WTC11 (cell line): ENCODE measurements around the gene STK17A. TPM values are rescaled to one million over a fixed set of nuclear protein-coding genes. Genes with fewer than 3 reads are reported as not detected.

Source experiments
- ATAC-seq: fragments of 200-7000 bp; cut with Tn5 transposase; 2 replicates; pipeline ENCODE4 v1.10.0; 2021; ENCODE audit warnings: mild to moderate bottlenecking, moderate library complexity
- CTCF ChIA-PET: fragments of 300-600 bp; sonication (Branson Sonifier 250); formaldehyde crosslinking; loops from one replicate; lab custom pipeline; 2021; ENCODE audit warnings: antibody characterized with exemption; lab: Charles Lee
- POLR2A ChIA-PET: fragments of 350-600 bp; sonication (Branson Sonifier 250); formaldehyde crosslinking; loops from one replicate; lab custom pipeline; 2021; ENCODE audit warnings: antibody characterized with exemption; lab: Charles Lee
- DNase-seq: peaks from one replicate; pipeline ENCODE4 v3.0.0; 2021; ENCODE audit warnings: low spot score
- H3K27ac Mint-ChIP-seq: 2 replicates; pipeline ENCODE4 v1.8.0; 2021; ENCODE audit warnings: mixed read lengths
- H3K27me3 Mint-ChIP-seq: 2 replicates; pipeline ENCODE4 v1.8.0; 2021; ENCODE audit warnings: low read depth, mild to moderate bottlenecking, moderate library complexity, mixed read lengths
- H3K36me3 Mint-ChIP-seq: 2 replicates; pipeline ENCODE4 v1.8.0; 2021; ENCODE audit warnings: mixed read lengths
- H3K4me1 Mint-ChIP-seq: 2 replicates; pipeline ENCODE4 v1.8.0; 2022; ENCODE audit warnings: mixed read lengths
- H3K4me3 Mint-ChIP-seq: 2 replicates; pipeline ENCODE4 v1.8.0; 2021; ENCODE audit warnings: mild to moderate bottlenecking, moderate library complexity, mixed read lengths
- H3K9me3 Mint-ChIP-seq: 2 replicates; pipeline ENCODE4 v1.8.0; 2021; ENCODE audit warnings: mixed read lengths
- ATF2 ChIP-seq: sonication (generic); formaldehyde crosslinking; IDR thresholded peaks from 2 replicates; pipeline ENCODE4 v1.8.1; 2022; ENCODE audit warnings: low read depth, missing genetic modification reagents, borderline replicate concordance
- ATF6 ChIP-seq: sonication (generic); formaldehyde crosslinking; IDR thresholded peaks from 2 replicates; pipeline ENCODE4 v1.8.1; 2023; ENCODE audit warnings: mild to moderate bottlenecking, missing genetic modification reagents
- ETV6 ChIP-seq: sonication (generic); formaldehyde crosslinking; IDR thresholded peaks from 2 replicates; pipeline ENCODE4 v1.8.1; 2022; ENCODE audit warnings: mild to moderate bottlenecking, missing genetic modification reagents
- GRHL2 ChIP-seq: fragments of 250-450 bp; sonication (Bioruptor Pico); IDR thresholded peaks from 2 replicates; pipeline ENCODE4 v1.8.0; 2022; ENCODE audit warnings: mild to moderate bottlenecking, moderate library complexity; ENCODE audit not compliant: insufficient replicate concordance, severe bottlenecking
- HMGXB4 ChIP-seq: sonication (generic); formaldehyde crosslinking; IDR thresholded peaks from 2 replicates; pipeline ENCODE4 v1.8.1; 2023; ENCODE audit warnings: mild to moderate bottlenecking, moderate library complexity, missing genetic modification reagents
- IRF1 ChIP-seq: sonication (generic); formaldehyde crosslinking; IDR thresholded peaks from 2 replicates; pipeline ENCODE4 v1.8.0; 2023; ENCODE audit warnings: missing genetic modification reagents
- JUN ChIP-seq: sonication (generic); formaldehyde crosslinking; IDR thresholded peaks from 2 replicates; pipeline ENCODE4 v1.8.0; 2023; ENCODE audit warnings: mild to moderate bottlenecking, missing genetic modification reagents
- MAX ChIP-seq: sonication (generic); formaldehyde crosslinking; IDR thresholded peaks from 2 replicates; pipeline ENCODE4 v1.8.0; 2022; ENCODE audit warnings: mild to moderate bottlenecking, missing genetic modification reagents
- MLX ChIP-seq: sonication (generic); formaldehyde crosslinking; IDR thresholded peaks from 2 replicates; pipeline ENCODE4 v1.8.1; 2023; ENCODE audit warnings: mild to moderate bottlenecking, missing genetic modification reagents, moderate library complexity
- NFE2L1 ChIP-seq: sonication (generic); formaldehyde crosslinking; IDR thresholded peaks from 2 replicates; pipeline ENCODE4 v1.8.1; 2023; ENCODE audit warnings: missing genetic modification reagents
- NR1H2 ChIP-seq: sonication (generic); formaldehyde crosslinking; IDR thresholded peaks from 2 replicates; pipeline ENCODE4 v1.9.0; 2021; ENCODE audit warnings: mild to moderate bottlenecking, moderate library complexity, missing genetic modification reagents
- PREB ChIP-seq: sonication (generic); formaldehyde crosslinking; IDR thresholded peaks from 2 replicates; pipeline ENCODE4 v1.8.1; 2022; ENCODE audit warnings: mild to moderate bottlenecking, missing genetic modification reagents, moderate library complexity, borderline replicate concordance
- RELA ChIP-seq: sonication (generic); formaldehyde crosslinking; IDR thresholded peaks from 2 replicates; pipeline ENCODE4 v1.8.1; 2022; ENCODE audit warnings: missing genetic modification reagents, mild to moderate bottlenecking, borderline replicate concordance
- RORB ChIP-seq: fragments of 250-450 bp; sonication (Bioruptor Pico); IDR thresholded peaks from 2 replicates; pipeline ENCODE4 v1.9.0; 2021; ENCODE audit warnings: mild to moderate bottlenecking
- SMAD3 ChIP-seq: sonication (generic); formaldehyde crosslinking; IDR thresholded peaks from 2 replicates; pipeline ENCODE4 v1.8.0; 2022; ENCODE audit warnings: missing genetic modification reagents, mild to moderate bottlenecking, borderline replicate concordance
- SMAD4 ChIP-seq: sonication (generic); formaldehyde crosslinking; IDR thresholded peaks from 2 replicates; pipeline ENCODE4 v1.8.0; 2022; ENCODE audit warnings: mild to moderate bottlenecking, missing genetic modification reagents
- TCF7 ChIP-seq: sonication (generic); formaldehyde crosslinking; IDR thresholded peaks from 2 replicates; pipeline ENCODE4 v1.8.0; 2022; ENCODE audit warnings: mild to moderate bottlenecking, low read depth, missing genetic modification reagents, moderate library complexity
- USF1 ChIP-seq: sonication (generic); formaldehyde crosslinking; IDR thresholded peaks from 2 replicates; pipeline ENCODE4 v1.8.0; 2022; ENCODE audit warnings: mild to moderate bottlenecking, missing genetic modification reagents
- USF2 ChIP-seq: sonication (generic); formaldehyde crosslinking; IDR thresholded peaks from 2 replicates; pipeline ENCODE4 v1.8.1; 2023; ENCODE audit warnings: mild to moderate bottlenecking, missing genetic modification reagents, moderate library complexity
- ZNF232 ChIP-seq: sonication (generic); formaldehyde crosslinking; IDR thresholded peaks from 2 replicates; pipeline ENCODE4 v1.8.0; 2022; ENCODE audit warnings: mild to moderate bottlenecking, missing genetic modification reagents
- ZNF317 ChIP-seq: sonication (generic); formaldehyde crosslinking; IDR thresholded peaks from 2 replicates; pipeline ENCODE4 v1.8.1; 2023; ENCODE audit warnings: low read depth, mild to moderate bottlenecking, moderate library complexity, missing genetic modification reagents, borderline replicate concordance
- ZSCAN18 ChIP-seq: fragments of 250-450 bp; sonication (Bioruptor Pico); IDR thresholded peaks from 2 replicates; pipeline ENCODE4 v2.1.2; 2022; ENCODE audit warnings: mild to moderate bottlenecking, moderate library complexity
- total RNA-seq: library from RNA; stranded (reverse); gene quantifications from 3 replicates; pipeline ENCODE4 v1.2.3, GENCODE V29; 2021

The STK17A gene
- total RNA-seq, 1 experiment from 2014 or later: 17.6 TPM

GRCh38 chr7:43559171-43559945, 23.6 kb upstream of the STK17A start (continued):
- no peak for TF ChIP-seq NFE2L1 (CRISPR knock-in tag)
- no peak for TF ChIP-seq NR1H2 (CRISPR knock-in tag)
- TF ChIP-seq ETV6 (CRISPR knock-in tag): no peak
- TF ChIP-seq ATF6: no peak
- no peak for TF ChIP-seq ZNF317 (CRISPR knock-in tag)
- no peak for TF ChIP-seq MLX (CRISPR knock-in tag)
- no peak for TF ChIP-seq TCF7 (CRISPR knock-in tag)
- TF ChIP-seq, all 79 proteins: peak for 0

- CTCF ChIA-PET: no interaction called here
- Mint-ChIP-seq H3K4me1 (peaks cover 20% of the 10 kb centered on the region), H3K9me3 (no peaks in the 10 kb centered on the region; the same call in 1 of the 2 replicates), H3K27me3 (no peaks in the 10 kb centered on the region), H3K4me3 (no peak overlapping the region), H3K27ac (no peak overlapping the region), H3K36me3 (no peaks in the 10 kb centered on the region)
- POLR2A ChIA-PET: no interaction called here
- DNase-seq (no peak), ATAC-seq (no peak)
- TF ChIP-seq ZNF232 (CRISPR knock-in tag) (no peak), JUN (no peak), RORB (CRISPR knock-in tag) (no peak), HMGXB4 (CRISPR knock-in tag) (no peak), USF2 (no peak), USF1 (CRISPR knock-in tag) (no peak), IRF1 (CRISPR knock-in tag) (no peak), SMAD3 (CRISPR knock-in tag) (no peak), ZSCAN18 (CRISPR knock-in tag) (no peak), PREB (CRISPR knock-in tag) (no peak), SMAD4 (CRISPR knock-in tag) (no peak), RELA (no peak), GRHL2 (CRISPR knock-in tag) (no peak), ATF2 (CRISPR knock-in tag) (no peak), MAX (CRISPR knock-in tag) (no peak)
Observed at GRCh38 chr7:43559946-43560335, 23.0 kb upstream of the STK17A start.
